GM18505 (cell line): Measurements from ENCODE around the gene AIDA.
A peak's percentile ranks its signal among the peaks of the same experiment; 100 is the strongest.
"Not testable (repeated sequence)": the region's sequence is repeated elsewhere in the genome, so short reads cannot be mapped to it uniquely, and the experiment has no call there.

Experiments used
- ATAC-seq: cut with Tn5 transposase; IDR thresholded peaks from one replicate; pipeline ENCODE4 v1.9.1; 2021; ENCODE audit not compliant: unreplicated experiment
- POLR2A ChIP-seq: IDR thresholded peaks from 4 replicates; pipeline ENCODE4 v1.6.1; 2011; ENCODE audit warnings: borderline replicate concordance; ENCODE audit not compliant: insufficient read depth, insufficient read length; ENCODE audit errors: extremely low read depth

Gene AIDA, protein sequence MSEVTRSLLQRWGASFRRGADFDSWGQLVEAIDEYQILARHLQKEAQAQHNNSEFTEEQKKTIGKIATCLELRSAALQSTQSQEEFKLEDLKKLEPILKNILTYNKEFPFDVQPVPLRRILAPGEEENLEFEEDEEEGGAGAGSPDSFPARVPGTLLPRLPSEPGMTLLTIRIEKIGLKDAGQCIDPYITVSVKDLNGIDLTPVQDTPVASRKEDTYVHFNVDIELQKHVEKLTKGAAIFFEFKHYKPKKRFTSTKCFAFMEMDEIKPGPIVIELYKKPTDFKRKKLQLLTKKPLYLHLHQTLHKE

DNA sequence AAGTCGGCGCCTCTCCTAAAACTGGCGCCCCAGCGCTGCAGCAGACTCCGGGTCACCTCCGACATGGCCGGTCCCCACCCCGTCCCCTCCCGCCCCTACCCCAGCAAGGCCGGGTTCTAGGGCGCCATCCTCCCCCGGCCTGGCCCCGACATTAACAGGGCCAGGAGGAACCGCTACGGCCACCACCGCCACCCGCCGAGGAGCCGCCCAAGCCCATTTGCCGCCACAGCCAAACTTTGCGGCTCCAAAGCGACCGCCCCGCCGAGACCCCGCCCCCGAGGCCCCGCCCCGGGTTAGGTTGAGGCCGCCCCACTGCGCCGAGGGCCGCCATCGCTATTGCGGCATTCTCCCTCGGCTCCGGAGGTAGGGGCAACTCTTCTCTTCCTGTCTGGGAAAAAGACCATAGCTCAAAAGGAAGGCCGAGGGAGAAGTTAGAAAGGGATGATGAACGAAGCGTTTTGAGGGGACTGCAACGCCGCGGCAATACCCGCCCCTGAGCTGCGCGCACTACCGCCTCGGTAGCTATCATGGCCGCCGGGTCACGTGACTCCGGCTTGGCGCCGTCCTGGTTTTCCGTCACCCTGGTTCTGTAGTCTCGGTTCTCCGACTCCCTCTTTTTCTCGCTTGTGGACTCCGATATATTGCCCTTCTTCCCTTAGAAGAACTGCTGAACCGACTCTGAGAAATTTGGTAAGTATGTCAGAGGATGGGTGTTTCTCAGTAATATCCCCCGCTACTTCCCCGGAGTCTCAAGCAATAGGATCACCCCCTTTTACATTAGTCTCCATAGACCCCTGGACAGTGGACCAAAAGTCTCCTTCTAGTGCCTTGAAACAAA, at the start of gene AIDA, which contains the start of gene BROX:
Gene AIDA (minus strand): TSS at position 239 of the 838 bp plus-strand sequence. CDS start 174 bp downstream, at position 65.
Gene BROX (plus strand): TSS at position 312 of the 838 bp plus-strand sequence. CDS start 3,136 bp downstream, outside the sequence.
- peak; percentile 76 for ATAC-seq
- TF ChIP-seq POLR2A = peak; percentile 64

DNA sequence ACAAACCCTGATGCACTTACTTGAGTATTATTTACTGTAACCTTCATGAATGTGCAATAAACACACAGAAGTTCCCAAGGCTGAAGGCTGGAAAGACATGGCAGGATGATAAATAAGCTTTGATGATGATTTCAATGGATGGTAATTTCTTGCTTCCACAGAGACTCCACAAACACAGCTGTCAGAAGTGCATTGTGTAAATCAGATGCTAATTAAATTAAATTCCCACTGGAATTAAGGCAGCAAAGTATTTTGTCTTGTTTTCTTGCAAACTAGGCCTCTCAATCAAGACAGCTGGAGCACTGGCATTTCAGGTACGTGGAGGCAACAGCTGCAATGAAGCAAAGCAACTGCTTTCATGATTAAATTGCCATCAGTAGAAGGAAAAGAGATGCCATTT, 48.8 kb upstream of the AIDA start:
- no peak for TF ChIP-seq POLR2A
- ATAC-seq = no peak

DNA sequence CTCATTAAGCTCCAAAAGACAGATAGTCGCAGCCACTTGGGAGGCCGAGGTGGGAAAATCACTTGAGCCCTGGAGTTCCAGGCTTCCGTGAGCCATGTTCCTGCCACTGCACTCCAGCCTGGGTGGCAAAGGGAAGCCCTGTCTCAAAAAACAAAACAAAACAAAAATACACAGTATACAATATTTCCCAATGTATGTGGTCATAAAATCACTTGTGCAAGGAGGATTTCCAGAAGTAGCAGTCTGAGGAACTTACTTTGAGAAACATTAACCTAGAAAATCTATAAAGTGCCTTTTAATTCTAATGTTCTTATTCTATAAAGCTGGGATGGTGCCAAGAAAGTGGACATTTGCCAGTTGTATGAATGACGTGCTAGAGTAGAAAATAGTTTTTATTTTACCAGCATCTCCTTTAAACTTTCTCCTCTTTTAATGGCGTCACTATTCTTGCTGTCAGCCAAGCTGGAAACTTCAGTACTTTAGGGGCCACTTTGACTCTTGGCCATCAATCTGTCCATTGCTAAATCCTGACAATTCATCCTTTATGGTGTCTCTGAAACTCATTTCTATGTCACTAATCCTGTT, 47.3 kb upstream of the AIDA start:
- ATAC-seq = no peak
- TF ChIP-seq POLR2A = no peak

DNA sequence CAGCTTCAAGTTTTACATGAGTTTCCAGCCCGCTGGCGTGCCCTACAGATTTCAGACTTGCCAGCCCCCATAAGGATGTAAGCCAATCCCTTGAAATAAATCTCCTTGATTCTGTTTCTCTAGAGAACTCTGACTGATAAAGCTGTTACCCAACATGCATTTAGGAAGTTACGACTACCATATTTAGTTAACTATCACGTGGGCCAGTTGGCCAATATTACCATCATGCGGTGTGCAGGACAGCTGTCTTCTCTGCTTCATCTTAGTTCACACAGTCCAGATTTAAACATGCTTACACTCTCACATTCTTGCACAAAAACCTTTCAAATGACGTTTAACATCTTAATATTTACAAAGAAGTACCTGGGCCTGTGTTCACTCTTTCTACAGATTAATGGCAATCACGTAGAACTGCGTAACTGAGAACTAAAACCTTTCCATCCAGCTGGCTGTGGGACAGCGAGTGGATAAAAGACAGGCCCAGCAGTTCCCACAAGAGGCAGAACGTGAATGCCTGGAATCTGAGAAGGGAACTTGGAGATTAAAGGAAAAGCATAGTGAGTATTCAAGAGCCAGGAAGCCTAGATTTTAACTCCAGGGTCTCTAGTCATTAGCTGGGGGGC, 45.5 kb upstream of the AIDA start:
- no peak for TF ChIP-seq POLR2A
- no peak for ATAC-seq

DNA sequence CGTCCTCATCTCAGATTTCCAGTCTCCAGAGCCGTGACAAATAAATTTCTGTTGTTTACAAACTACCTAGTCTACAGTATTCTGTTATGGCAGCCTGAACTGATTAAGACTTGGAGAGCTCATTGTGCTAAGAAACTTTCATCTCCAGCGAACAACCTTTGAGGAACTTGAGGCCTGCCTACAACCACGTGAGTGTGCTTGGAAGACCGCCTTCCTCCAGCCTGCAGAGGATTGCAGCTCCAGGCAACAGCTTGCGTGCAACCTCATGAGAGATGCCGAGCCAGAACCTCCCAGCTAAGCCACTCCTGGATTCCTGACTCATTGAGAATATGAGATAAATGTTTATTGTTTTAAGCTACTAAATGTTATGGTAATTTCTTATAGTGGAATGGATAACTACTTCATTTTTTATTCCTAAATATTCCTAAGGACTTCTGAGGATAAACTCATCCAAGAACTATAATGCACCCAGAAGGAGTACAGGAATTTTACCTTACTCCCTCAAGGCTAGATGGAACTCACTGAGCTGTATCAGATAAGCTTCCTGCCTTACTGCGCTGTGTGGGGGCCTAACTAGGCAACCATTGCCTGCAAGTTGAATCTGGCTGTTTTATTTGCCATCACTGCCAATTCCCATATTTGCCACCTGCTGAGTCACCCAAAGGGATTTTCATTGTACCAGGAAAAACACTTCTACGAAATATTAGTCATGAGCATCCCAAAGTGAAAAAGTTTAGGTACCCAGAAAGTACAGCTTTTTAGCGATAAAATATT, 42.3 kb upstream of the AIDA start:
- no peak for TF ChIP-seq POLR2A
- no peak for ATAC-seq

DNA sequence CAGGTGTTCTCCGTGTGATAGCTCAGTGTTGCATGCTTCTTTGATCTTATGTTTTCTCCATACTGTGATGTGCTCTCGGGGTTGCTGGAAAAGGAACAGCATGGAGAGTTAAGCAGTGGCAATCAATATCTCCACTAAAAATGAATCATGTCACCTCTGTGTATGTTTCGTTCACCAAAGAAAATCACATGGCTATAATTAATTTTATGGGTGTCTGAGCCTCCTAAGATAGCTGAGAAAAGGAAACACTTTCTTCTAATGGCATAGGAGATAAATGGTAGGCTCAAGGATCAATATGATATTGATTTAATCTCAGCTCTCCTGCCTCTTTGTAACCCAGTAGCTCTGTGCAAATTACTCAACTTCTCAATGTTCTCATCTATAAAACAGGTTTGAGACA, 39.0 kb upstream of the AIDA start:
- ATAC-seq = no peak
- TF ChIP-seq POLR2A = no peak

DNA sequence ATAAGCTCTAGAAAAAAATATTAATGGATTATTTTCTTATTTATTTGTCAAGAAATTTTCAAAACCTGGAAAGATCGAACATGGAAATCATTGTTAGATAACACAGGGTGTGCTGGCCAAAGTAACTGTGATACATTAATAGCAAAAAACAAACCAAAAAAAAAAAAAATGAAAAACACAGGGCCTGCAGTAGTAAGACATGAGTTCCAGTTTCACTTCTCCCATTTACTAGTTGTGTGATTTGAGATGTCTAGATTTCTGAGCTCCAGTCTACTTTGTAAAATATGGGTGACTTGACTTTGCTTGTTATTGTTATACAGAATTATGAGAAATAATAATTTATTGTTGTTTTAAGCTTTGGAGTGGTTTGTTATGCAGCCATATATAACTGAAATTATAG, 38.4 kb upstream of the AIDA start:
- peak; percentile 89 for ATAC-seq
- TF ChIP-seq POLR2A = no peak

DNA sequence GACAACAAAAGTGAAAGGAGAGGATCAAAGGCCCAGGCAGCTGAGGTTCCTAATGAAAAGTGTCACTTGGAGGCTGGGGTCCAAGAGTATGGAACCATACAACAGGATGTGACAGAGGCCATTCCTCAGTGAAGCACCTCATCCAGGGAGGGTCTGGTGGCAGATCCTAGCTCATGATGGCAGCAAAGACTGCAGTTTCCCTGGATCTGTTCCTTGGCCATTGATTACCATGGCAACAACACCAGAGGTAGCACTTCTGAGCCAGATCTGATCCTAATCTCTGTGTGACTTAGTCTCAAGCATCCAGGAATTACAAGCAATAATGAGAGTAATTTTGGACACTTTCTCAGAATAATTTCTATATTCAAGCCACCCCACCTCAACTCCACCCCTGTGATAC, 37.6 kb upstream of the AIDA start:
- ATAC-seq = no peak
- no peak for TF ChIP-seq POLR2A

DNA sequence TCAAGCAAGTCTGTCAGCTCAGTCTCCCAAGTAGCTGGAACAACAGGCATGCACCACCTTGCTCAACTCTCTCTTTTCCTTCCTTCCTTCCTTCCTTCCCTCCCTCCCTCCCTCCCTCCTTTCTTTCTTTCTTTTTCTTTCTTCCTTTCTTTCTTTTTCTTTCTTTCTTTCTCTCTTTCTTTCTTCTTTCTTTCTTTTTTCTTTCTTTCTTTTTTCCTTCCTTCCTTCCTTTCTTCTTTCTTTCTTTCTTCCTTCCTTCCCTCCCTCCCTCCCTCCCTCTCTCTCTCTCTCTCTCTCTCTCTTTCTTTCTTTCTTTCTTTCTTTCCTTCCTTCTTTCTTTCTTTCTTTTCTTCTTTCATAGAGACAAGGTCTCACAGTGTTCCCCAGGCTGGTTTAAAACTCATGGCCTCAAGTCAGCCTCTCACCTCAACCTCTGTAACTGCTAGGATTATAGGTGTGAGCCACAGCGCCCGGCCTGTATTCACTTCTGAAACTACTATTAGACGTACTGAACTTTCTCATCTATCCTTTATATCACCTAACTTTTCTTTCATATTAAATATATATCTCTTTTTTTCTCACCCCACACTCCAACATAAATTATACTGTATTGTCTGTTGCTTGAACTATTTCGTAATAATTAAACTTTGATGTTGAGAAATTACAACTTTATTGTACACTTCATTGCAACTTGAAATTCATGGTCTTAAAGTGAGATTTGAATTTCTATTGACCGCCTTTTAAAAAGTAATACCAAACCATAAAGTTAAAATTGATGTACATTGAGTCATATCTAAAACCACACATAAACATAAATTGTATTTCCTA, 29.6 kb upstream of the AIDA start:
- not testable (repeated sequence) for ATAC-seq

DNA sequence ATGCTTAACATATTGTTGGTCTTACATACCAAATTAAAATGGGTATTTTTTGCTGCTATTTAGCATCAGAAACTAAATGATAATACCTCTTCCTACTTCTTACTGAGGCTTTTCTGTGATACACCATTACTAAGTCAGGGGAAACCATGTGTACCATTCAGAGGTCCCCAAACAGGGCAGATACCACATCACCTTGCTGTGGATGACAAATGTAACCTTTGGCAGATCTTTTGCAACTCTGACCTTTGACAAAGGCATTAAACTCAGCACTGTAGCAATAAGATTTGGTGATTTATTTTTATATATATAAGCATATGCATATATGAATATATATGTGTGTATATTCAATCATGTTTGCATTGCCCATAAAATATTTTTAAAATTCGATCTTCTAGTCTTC, 27.6 kb upstream of the AIDA start:
- TF ChIP-seq POLR2A = no peak
- ATAC-seq = no peak

DNA sequence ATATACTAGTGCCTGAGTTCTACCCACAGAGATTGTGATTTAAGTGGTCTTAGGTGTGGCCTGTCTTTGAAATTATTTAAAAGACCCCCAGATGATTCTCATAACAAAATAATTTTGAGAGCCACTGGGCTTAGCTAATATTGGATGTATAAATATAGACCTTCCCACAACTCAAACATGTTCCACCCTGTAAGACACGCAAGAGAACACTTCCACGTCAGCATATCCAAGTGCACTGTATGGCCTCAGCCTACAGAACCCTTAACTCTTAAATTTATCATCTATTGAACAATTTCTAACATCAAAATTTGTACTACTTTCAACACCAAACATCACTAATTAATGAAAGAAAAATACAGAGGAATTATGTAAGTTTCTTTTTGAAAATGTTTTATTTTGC, 27.2 kb upstream of the AIDA start:
- no peak for ATAC-seq

DNA sequence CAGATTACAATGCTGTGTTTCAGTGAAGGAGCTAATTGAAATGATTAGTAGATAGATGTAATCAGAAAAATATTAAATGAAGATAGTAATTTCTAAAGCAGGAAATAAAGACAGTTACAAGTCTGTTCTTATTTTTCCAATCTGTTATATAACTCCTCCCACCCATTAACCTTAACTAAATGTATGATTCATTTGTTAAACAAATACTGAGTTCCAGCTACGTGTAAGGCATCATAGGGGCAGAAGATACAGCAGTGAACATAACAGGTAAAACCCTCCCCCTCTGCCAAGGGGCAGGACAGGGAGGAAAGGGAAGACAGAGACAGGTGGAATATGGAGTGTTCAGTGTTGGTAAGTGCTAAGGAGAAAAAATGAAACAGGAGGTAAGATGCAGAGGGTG, 24.7 kb upstream of the AIDA start, which contains the start of gene FAM177B:
Gene FAM177B (plus strand): TSS at position 231 of the 400 bp plus-strand sequence. CDS start 9,344 bp downstream, outside the sequence.
- no peak for ATAC-seq

More for the DNA sequence above, 27.2 kb upstream of the AIDA start:
- TF ChIP-seq POLR2A = no peak

More for the DNA sequence above, 24.7 kb upstream of the AIDA start, which contains the start of gene FAM177B:
- no peak for TF ChIP-seq POLR2A
